GM12892 (cell line): ENCODE data around the gene ECT2L.

Experiments used
- DNase-seq: peaks from one replicate; pipeline ENCODE4 v3.0.0; 2011; ENCODE audit not compliant: insufficient read length
- FAIRE-seq: peaks from 2 replicates; lab custom pipeline; 2011; peaks lifted over from hg19 to GRCh38; lab: Jason Lieb, UNC
- POLR2A ChIP-seq: IDR thresholded peaks from 2 replicates; pipeline ENCODE4 v1.6.1; 2011; ENCODE audit warnings: low read depth, low read length, control low read depth
- POLR2AphosphoS5 ChIP-seq: IDR thresholded peaks from 2 replicates; pipeline ENCODE4 v1.6.1; 2011; ENCODE audit warnings: low read depth, low read length, control low read depth
- TAF1 ChIP-seq: IDR thresholded peaks from 2 replicates; pipeline ENCODE4 v1.6.1; 2011; ENCODE audit warnings: low read depth, mild to moderate bottlenecking, control low read depth, low read length, borderline replicate concordance

The ECT2L gene

DNA sequence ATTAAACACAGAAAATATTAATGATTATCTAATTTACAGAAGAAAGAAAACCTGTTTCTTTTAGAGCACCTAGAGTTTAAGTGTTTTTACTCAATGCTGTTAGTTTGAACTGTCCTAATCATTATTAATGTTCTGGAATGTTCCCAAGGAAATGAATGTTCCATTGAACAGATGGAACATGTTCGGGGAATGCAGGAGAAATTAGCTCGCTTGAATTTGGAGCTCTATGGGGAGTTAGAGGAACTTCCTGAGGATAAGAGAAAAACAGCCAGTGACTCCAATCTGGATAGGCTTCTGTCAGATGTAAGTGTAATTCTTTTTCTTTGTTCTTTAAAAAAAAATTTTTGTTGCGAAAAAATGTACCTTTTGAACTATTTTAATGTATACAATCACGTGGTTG, 10.8 kb upstream of the ECT2L start:
- no peak for DNase-seq
- no peak for FAIRE-seq
- TF ChIP-seq TAF1 = no peak
- TF ChIP-seq POLR2AphosphoS5 = no peak
- no peak for TF ChIP-seq POLR2A

DNA sequence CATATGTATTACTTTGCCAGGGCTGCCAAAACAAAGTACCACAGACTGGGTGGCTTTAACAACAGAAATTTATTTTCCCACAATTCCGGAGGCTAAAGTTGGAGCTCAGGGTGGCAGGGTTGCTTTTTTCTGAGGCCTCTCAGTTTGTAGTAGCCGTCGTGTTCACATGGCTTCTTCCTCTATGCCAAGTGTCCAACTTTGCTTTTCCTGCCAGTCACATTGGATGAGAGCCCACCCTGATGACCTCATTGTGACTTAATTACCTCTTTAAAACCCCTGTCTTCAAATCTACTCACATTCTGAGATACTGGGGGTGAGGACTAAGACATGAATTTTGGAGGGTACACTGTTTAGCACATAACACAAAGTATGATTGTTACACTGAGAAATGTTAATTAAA, 9.9 kb upstream of the ECT2L start:
- FAIRE-seq = no peak

DNA sequence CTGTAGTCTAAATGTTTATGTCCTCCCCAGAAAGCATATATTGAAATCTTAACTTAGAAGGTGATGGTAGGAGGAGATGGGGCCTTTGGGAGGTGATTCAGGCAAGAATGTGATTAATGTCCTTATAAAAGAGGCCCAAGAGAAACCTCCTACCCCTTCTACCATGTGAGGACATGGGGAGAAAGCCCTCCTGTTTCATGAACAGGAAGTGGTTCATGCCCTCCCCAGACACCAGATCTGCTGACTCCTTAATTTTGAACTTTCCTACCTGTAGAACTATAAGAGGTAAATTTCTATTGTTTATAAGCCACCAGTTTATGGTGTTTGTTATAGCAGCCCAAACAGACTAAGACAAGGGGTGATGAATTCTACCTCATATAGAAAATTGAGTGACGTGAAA, 8.7 kb upstream of the ECT2L start:
- FAIRE-seq (no peak), DNase-seq (no peak)
- TF ChIP-seq TAF1 = no peak
- no peak for TF ChIP-seq POLR2AphosphoS5
- TF ChIP-seq POLR2A = no peak

More for the DNA sequence above, 9.9 kb upstream of the ECT2L start:
- TF ChIP-seq POLR2A = no peak
- no peak for TF ChIP-seq POLR2AphosphoS5
- no peak for DNase-seq

GRCh38 chr6:138796771-138797170, 884 bp downstream of the ECT2L start:
- DNase-seq = no peak
- no peak for FAIRE-seq
- TF ChIP-seq TAF1 = no peak
- TF ChIP-seq POLR2AphosphoS5 = no peak
- TF ChIP-seq POLR2A = no peak

- DNase-seq (no peak), FAIRE-seq (no peak)
- TF ChIP-seq POLR2A = no peak
- no peak for TF ChIP-seq POLR2AphosphoS5
- no peak for TF ChIP-seq TAF1
These were observed 2.0 kb downstream of the ECT2L start for GRCh38 chr6:138797806-138798446.

DNA sequence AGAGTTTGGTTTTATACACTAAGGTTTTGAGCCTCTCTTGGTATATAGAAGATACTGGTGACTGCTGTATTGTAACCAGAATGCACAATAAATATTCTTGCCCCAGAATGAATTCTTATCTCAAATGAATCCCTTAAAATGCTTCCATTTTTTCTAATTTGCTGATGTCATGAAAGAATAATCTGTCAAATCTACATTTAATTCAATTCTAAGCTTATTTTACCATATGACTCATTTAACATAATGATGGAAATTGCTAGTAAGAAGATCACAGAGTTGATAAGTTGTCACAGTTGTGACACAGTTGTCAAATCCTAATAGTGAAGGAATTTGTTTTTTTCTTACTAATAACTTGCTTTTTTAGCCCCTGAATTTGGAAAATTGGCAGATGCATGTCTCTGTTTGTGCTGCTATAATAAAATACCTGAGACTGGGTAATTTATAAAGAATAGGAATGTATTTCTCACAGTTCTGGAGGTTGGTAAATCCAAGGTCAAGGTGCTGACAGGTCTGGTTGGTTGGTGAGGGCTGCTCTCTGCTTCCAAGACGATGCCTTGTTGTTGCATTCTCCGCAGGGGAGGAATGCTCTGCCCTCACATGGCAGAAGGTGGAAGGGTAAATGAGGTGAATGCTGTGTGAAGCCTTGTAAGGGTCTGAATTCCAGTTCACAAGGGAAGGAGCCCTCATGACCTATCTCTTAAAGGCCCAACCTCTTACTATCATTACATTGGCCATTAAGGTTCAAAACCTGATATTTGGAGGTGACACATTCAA, 4.7 kb downstream of the ECT2L start:
- DNase-seq (no peak), FAIRE-seq (no peak)
- no peak for TF ChIP-seq POLR2AphosphoS5
- no peak for TF ChIP-seq TAF1
- no peak for TF ChIP-seq POLR2A

- FAIRE-seq (no peak), DNase-seq (no peak)
- TF ChIP-seq POLR2A = no peak
- no peak for TF ChIP-seq POLR2AphosphoS5
- no peak for TF ChIP-seq TAF1
These were observed 7.4 kb downstream of the ECT2L start for GRCh38 chr6:138803331-138803730.

DNA sequence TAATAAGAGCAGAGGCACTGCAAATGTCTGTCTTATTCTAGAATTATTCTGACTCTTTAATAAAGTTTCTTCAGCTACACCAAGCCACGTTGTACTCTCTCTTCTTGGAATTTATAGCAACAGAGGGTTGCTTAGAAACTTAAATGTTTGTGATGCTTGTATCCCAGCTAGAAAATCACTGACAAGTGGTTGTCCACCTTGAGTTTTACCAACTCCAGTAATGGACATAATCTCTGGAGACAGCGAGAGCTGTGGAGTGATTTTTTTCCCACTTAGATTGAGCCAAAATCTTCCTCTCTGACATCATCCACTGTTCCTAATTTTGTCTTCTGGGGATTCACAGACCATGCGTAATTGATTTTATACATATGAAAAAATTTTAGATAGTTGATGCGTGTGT, 8.0 kb downstream of the ECT2L start:
- DNase-seq (no peak), FAIRE-seq (no peak)
- no peak for TF ChIP-seq POLR2A
- no peak for TF ChIP-seq TAF1
- TF ChIP-seq POLR2AphosphoS5 = no peak

- DNase-seq (no peak), FAIRE-seq (no peak)
- TF ChIP-seq POLR2A (no peak), POLR2AphosphoS5 (no peak), TAF1 (no peak)
These were observed 9.3 kb downstream of the ECT2L start for GRCh38 chr6:138805016-138805765.

DNA sequence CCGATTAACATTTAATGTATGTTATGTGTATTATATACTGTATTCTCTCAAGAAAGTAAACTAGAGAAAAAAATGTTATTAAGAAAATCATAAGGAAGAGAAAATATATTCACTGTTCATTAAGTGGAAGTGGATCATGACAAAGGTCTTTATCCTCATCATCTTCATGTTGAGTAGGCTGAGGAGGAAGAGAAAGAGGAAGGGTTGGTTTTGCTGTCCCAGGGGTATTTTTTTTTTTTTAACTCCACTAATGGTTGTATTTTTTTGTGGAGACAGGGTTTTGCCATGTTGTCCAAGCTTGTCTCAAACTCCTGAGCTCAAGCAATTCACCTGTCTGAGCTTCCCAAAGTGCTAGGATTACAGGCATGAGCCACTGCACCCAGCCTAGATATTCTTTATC, 11.0 kb downstream of the ECT2L start:
- FAIRE-seq (no peak), DNase-seq (no peak)
- TF ChIP-seq TAF1 (no peak), POLR2AphosphoS5 (no peak), POLR2A (no peak)

GRCh38 chr6:138809677-138810076, 13.8 kb downstream of the ECT2L start:
- DNase-seq = no peak
- FAIRE-seq = no peak
- TF ChIP-seq TAF1 (no peak), POLR2A (no peak), POLR2AphosphoS5 (no peak)

DNA sequence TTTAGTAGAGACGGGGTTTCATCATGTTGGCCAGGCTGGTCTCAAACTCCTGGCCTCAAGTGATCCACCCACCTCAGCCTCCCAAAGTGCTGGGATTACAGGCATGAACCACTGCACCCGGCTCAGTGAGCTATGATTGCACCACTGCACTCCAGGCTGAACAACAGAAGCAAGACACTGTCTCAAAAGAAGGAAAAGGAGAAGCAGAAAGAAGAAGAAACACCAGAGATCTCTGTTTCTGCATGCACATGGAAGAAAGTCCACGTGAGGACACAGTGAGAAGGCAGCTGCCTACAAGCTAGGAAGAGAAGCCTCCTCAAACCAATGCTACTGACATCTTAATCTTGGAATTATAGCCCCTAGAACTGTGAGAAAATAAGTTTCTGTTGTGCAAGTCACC, 16.0 kb downstream of the ECT2L start:
- DNase-seq = no peak
- FAIRE-seq = no peak
- no peak for TF ChIP-seq TAF1
- TF ChIP-seq POLR2A = no peak
- no peak for TF ChIP-seq POLR2AphosphoS5
